Breast epithelium (tissue), 3 donors: ENCODE measurements around the gene LRIG3.

Source experiments
- POLR2AphosphoS5 ChIP-seq, 3 donors: sonication (generic); formaldehyde crosslinking; IDR thresholded peaks; one replicate each; pipeline ENCODE4 v1.6.1; 2017; ENCODE audit warnings: antibody characterized with exemption in 3 of 3
- TF ChIP-seq, protein P1 (sequence below), 3 donors: fragments of 450-650 bp; IDR thresholded peaks; one replicate each; pipeline ENCODE4 v1.5.1; 2016 to 2017; ENCODE audit warnings: antibody characterized with exemption in 3 of 3, mild to moderate bottlenecking in 3 of 3, moderate library complexity in 3 of 3

DNA sequence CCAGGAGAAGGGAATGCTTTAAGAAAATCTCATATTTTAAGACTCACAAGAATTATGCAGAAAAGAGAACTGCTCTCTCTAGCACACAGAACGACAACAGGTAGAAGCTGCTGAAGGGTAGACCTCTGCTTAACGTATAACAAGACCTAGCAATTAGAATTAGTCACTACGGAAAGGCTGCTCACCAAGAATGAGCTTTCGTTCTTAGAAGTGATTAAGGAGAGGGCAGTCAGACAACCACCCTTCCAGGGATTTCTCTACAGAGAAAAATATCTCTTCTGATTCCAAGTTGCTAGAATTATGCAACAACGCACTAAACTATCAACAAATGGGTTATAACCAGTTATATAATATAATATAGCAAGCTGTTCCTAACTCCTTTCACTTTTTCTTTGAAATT lies 18.6 kb downstream of the LRIG3 start:
- TF ChIP-seq, protein P1, sequence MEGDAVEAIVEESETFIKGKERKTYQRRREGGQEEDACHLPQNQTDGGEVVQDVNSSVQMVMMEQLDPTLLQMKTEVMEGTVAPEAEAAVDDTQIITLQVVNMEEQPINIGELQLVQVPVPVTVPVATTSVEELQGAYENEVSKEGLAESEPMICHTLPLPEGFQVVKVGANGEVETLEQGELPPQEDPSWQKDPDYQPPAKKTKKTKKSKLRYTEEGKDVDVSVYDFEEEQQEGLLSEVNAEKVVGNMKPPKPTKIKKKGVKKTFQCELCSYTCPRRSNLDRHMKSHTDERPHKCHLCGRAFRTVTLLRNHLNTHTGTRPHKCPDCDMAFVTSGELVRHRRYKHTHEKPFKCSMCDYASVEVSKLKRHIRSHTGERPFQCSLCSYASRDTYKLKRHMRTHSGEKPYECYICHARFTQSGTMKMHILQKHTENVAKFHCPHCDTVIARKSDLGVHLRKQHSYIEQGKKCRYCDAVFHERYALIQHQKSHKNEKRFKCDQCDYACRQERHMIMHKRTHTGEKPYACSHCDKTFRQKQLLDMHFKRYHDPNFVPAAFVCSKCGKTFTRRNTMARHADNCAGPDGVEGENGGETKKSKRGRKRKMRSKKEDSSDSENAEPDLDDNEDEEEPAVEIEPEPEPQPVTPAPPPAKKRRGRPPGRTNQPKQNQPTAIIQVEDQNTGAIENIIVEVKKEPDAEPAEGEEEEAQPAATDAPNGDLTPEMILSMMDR (IDR thresholded peaks at IDR 0.05), result no peak
- no peak for TF ChIP-seq POLR2AphosphoS5 (IDR thresholded peaks at IDR 0.05)
